GM18499 (cell line): ENCODE results near the gene PPP2R3A.
"Not testable (repeated sequence)": the region's sequence is repeated elsewhere in the genome, so short reads cannot be mapped to it uniquely, and the experiment has no call there.

Experiments
- ATAC-seq: cut with Tn5 transposase; IDR thresholded peaks from one replicate; pipeline ENCODE4 v1.9.1; 2021; ENCODE audit warnings: moderate number of reproducible peaks; ENCODE audit not compliant: insufficient read depth, unreplicated experiment

The PPP2R3A gene, protein sequence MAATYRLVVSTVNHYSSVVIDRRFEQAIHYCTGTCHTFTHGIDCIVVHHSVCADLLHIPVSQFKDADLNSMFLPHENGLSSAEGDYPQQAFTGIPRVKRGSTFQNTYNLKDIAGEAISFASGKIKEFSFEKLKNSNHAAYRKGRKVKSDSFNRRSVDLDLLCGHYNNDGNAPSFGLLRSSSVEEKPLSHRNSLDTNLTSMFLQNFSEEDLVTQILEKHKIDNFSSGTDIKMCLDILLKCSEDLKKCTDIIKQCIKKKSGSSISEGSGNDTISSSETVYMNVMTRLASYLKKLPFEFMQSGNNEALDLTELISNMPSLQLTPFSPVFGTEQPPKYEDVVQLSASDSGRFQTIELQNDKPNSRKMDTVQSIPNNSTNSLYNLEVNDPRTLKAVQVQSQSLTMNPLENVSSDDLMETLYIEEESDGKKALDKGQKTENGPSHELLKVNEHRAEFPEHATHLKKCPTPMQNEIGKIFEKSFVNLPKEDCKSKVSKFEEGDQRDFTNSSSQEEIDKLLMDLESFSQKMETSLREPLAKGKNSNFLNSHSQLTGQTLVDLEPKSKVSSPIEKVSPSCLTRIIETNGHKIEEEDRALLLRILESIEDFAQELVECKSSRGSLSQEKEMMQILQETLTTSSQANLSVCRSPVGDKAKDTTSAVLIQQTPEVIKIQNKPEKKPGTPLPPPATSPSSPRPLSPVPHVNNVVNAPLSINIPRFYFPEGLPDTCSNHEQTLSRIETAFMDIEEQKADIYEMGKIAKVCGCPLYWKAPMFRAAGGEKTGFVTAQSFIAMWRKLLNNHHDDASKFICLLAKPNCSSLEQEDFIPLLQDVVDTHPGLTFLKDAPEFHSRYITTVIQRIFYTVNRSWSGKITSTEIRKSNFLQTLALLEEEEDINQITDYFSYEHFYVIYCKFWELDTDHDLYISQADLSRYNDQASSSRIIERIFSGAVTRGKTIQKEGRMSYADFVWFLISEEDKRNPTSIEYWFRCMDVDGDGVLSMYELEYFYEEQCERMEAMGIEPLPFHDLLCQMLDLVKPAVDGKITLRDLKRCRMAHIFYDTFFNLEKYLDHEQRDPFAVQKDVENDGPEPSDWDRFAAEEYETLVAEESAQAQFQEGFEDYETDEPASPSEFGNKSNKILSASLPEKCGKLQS (N-terminal part only)

DNA sequence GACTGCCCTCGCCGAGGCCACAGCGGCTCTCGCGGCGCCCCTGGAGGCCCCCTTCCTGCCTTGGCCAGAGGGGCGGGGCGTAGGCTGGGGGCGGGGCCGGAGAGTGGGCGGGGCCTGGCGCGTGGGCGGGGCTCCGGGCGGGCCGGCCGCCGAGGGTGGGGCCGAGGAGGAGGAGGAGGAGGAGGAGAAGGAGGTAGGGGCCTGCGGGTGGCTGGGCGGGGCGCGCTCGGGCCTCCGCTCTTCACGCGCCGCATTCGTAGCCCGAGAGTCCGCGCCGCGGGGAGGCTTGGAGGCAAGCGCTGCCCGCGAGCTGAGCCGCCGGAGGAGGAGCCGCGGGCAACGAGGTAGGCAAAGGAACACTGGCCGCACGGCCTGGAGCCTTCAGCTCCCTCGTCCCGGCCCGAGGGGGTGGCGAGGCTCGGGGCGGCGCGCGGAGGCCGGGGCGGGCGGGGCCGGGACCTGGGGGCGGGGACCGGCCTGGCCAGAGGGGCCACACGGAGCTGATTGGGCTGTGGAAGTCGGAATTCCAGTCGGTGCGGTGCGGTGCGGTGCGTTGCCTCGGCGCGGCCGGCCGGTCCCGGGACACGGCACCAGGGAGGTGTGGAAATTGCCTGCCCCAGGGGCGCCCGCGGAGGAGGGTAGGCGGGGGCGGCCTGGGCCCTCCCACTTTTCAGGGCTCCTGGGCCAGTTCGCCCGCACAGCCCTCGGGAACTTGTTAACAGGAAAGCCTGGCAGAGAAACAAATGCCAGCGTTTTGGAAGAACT is at the start of gene PPP2R3A:
Gene PPP2R3A (plus strand): TSS at position 223 of the 765 bp plus-strand sequence. CDS start 35,771 bp downstream, outside the sequence.
- no peak for ATAC-seq

DNA sequence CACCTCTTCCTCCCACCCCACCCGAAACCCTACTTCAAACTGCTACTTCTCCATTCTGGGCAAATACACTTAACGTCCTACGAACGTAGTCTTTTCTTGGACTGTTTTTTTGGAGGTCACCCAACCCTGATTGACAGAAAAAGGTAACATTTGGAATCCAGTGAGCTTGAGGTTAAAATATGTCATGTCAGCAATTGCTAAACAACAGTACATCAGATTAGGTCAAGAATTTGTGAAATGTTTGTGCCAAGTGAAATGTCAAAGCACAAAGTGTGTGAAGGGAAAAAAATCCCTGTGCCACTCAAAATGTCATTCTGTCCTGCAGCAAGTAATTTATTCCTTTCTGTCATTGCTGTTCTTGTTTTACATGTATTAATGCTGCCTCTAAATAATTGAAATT is 49.2 kb upstream of the PPP2R3A start:
- no peak for ATAC-seq

DNA sequence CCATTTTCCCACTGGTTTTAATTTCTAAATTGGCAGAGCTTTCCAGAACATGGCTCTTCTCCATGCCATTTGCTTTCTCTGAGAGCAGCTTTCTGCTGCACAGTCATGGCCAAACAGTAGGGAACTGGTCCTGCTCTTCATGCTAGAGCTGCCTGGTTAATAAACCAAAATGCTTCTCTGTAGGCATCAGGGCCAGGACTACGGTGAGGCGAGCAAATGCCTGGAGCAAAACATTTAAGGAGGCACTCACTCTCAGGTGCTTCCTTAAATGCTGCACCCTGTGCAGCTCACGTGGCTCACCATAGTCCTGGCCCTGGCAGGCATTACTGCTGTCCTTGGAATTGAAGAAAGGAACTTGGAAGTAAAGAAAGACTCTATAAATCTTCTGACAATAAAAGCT is 48.5 kb upstream of the PPP2R3A start:
- no peak for ATAC-seq

DNA sequence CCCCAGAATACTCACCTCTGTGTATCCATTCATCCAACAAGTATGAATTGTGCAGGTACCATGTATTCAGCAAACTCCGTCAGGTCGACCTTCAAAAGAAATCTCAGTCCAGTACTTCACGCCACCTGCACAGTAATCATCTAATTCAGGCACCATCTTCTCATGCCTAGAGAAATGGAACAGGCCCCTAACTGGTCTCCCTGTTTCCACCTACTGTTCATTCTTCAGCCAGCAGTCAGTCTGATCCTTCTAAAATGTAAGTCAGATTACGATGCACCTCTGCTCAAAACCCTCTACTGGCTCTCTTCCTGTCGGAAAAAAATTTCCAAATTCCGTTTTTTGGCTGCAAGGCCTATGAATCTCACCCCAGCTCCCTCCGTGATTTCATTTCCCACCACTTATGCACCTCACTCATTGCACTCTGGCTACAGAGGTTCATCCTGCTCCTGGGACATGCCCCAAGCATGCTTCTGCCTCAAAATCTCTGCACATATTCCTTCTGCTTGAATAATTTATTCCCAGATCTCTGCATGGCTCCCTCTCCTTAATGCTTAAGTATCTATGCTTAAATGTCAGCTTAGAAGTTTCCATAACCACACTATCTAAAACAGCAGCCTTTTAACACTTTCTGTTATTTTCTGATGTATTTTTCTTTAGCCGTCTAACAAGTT is 47.5 kb upstream of the PPP2R3A start:
- ATAC-seq, result no peak

DNA sequence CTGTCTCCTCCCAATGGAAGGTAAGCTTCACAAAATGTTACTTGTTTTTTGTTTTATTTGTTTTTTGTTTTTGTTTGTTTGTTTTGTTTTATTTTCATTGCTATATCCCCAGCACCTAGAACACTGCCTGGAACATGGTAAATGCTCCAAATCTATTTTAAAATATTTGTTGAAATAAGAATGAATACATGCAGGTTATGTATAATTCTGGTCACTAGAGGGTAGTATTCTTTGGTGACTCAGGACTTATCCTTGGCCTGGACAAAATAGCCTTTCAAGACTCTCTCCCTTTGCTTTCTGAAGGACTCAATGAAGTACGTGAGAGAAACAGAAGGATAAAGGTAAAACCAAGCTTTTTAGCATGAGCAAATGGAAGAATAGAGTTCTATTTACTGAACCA is 46.9 kb upstream of the PPP2R3A start:
- ATAC-seq, result no peak

DNA sequence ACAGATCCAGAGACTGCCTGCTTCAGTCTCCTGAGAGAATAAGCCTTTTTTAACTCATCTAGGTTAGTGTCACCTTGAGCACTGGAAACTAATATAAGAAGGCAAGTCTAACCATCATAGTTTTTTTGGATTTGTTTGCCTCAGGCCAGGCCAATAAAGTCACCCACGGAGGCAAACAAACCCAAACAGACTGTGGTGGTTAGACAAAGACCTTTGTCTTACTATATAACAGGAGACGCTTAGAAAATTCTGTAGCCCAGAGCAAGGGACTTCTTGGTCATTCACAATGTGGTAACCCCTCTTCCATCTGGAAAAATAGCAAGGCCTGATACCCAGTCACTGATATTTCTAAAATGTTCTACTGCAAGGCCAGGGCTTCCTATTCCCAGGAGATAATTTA is 45.3 kb upstream of the PPP2R3A start:
- ATAC-seq, result no peak

DNA sequence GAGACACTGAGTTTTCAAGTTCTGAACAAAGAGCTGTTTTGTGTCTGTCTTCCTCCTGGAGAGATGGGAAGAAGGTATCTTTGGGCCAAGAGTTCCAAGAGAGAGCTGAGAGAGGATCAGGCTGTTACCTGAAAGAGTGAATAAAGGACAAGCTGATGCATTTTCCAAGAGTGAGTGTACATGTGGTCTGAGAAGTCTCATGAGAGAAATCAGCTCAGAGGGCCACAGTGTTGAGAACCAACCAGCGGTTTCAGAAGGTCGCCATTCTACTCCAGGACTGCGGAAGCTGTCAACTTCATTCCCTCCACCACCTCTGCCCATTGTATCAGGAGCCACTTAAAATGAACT is 42.7 kb upstream of the PPP2R3A start:
- no peak for ATAC-seq

DNA sequence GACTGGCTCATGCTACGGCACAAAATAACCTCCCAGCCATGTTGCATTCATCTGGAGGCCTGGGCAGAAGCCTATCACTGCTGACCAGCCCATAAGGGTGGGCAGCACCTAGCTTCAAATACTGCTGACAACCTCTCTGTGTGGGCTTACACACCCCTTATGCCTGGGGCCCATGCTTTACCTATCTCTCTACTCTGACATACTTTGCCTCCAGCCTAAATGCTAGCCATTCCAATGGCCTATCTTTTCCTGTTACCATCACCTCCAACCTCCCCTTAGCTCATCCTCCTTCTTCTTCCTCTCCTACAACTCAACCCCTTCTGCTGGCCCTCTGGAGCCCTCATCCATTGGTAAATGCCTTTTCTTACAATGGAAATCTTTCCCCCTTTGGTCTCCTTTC is 41.0 kb upstream of the PPP2R3A start:
- ATAC-seq, result no peak

DNA sequence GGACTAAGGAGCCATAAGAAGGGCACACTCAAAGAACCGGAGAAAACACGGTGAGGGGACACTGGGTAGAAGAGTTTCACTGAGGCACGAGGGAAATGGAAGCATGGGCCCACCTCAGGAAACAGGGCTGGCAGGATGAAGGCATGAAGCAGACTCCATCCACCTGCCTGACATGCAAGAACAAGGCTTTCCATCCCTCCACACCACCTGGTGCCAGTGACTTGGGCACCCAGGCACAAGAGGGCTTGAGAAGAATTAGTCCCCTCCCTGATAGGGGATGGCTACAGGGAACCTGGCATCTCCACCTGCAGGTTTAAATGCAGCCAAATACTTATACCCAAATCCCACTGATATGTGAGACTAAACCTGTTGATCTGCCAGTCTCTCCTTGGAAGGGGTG is 38.9 kb upstream of the PPP2R3A start:
- ATAC-seq, result no peak

DNA sequence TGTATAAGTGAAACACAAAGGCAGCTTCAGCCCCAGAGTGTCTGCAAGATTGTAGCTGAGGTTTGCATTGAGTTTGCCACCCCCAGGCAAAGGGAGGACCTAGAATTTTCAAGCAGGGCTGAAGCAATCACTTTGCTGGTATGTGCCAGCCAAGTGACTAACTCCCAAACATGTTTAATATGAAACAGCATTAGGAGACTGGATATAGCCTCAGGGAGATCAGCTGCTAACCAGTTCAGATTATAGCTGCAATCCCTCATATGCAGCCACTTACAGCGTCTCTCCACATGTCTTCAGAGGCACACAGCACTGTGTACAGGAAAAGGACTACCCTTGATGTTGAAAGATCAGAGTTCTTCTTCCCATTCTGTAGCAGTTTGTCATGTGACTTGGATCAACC is 38.4 kb upstream of the PPP2R3A start:
- ATAC-seq, result no peak

DNA sequence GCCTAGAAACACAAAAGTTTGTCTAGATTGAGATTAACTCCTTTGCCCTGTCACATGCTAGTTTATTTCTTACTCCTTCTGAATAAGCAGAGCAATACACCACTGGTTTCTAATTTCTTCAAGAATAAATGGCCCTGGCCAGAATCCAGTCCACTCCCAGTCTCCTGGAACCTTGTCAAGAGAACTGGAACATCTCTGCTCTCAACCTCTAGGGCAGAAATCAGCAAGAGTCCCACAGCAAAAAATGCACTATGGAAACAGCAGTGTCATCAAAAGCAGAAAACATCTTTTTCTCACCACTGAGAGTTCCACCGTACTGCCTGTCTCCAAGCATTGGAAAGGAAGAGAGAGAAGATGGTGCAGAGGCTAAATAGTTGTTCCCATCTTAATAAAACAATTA is 35.9 kb upstream of the PPP2R3A start:
- ATAC-seq, result no peak

DNA sequence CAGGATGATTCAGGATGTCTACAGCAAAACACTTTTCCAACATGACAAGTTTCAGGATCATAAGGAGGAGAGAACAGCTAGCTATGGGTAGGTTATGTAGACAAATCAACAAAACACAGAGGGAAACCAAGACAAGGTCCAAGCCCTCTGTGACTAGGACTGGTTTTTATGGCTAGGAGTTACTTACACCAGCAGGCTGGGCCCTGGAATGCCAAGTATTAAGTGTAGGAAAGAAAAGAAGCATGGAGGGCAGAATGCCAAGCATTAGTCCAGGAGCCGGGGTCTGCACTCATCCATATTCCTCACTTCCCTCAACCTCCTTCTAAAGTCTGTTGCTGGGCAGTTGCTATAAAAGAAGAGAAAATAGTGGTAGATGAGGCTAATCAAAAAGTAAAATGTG is 35.3 kb upstream of the PPP2R3A start:
- ATAC-seq, result no peak

DNA sequence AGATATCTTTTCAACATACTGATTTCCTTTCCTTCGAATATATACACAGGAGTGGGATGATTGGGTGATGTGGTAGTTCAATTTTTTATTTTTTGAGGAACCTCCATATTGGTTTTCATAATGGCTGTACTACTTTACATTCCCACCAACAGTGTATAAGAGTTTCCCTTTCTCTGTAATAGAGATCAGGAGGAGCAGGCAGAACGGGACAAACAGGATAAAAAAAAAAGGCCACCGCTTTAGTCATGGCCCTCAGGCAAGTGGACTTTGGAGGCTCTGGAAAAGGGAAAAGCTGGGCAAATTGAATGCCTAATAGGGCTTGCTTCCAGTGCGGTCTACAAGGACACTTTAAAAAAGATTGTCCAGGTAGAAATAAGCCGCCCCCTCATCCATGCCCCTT is 30.4 kb upstream of the PPP2R3A start:
- ATAC-seq, result not testable (repeated sequence)

DNA sequence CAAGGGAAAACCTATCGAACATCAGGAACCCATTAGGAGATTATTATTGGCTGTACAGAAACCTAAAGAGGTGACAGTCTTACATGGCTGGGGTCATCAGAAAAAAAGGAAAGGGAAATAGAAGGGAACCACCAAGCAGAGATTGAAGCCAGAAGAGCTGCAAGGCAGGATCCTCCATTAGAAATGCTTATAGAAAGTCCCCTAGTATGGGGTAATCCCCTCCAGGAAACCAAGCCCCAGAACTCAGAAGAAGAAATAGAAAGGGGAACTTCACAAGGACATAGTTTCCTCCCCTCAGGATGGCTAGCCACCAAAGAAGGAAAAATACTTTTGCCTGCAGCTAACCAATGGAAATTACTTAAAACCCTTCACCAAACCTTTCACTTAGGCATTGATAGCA is 27.8 kb upstream of the PPP2R3A start:
- not testable (repeated sequence) for ATAC-seq

DNA sequence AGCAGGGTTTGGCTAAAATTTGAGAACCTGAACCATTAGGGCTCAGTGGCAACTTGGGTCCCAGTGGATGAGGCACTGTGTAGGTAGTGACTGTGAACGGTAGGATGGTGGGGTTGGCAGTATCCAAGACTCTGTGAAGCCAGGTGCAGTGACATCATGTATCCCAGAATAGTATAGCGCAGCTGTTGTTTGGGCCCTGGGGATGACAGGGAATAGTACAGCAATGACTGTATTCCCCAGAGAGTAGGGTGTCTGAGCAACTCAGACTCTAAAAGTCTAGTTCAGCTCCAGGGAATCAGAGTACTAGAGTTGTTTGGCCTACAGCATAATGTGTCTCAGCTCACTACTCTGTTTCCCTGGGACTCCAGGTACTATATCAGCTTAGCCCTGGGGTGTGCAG is 20.7 kb upstream of the PPP2R3A start:
- ATAC-seq, result no peak

DNA sequence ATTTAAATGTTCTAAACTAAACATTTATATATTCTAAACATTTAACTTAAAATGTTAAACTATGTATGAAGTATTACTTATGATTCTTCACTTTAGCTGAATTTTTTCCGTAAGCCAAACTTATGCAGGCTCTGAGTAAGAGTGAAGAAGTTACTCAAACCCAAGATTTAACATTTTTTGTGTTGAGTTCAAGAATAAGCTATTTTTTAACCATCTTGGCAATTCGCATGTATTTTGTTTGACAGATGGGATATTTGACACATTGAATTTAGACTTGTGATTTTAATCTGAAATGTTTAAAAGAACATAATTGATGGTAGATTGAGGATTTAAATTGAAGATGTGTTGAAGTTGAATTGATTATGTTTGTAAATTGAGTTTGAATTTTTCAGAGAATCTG is 14.6 kb upstream of the PPP2R3A start:
- no peak for ATAC-seq

DNA sequence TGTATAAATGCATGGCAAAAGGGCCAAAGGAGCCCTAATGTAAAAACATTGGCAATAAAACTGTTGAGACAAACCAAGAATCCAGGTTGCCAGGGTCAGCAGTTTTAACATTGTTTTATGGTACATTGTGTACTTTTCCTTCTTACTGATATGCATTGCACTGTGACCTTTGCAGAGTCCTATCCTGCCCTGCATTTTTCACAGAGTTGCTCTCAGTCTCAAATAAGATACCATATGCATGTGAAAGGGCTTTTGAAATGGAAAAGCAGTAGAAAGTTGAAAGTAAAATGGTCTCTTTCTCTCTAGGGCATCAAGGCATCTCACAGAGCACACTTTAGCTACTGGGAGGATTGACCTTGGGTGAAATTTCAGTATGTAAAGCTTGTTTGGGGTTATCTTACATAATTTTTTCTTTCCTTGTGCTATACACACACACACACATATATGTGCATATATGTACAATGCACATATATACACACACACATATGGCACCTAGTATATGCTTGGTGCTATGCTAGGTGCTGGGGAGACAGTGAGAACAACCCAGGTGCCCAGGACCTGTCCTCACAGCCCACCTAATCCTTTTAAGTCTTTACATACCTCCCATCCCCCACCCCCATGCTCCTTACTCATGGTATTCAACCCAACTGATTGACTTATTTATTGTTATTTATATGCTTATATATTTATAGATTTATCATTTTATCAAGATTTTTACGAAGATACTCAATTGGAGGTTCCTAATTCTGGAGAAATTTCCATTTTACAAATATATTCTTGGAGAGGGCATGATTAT is 1.2 kb upstream of the PPP2R3A start:
- ATAC-seq, result no peak

DNA sequence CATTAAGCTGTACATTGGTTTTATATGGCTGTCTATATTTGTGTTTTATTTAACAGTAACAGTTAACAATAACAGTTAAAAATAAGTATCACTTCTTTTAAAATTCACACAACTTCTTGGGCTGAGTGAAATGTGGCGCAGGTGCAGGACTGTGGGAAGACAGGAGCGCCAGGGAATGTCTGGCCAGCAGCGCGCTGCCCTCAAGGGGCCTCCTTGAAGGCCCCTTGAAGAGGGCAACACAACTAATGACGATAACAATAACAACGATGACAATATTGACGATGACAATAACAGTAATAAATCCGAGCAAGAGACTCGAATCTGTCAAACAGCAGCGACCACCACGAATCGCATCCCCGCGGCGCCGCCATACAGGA is 411 bp upstream of the PPP2R3A start:
- no peak for ATAC-seq
